Breast epithelium (tissue), 3 donors: ENCODE data around the gene BST1.

Experiments used
- POLR2A ChIP-seq: fragments of 450-650 bp; IDR thresholded peaks from one replicate; pipeline ENCODE4 v1.6.1; 2016; ENCODE audit warnings: antibody characterized with exemption, mild to moderate bottlenecking, moderate library complexity
- POLR2AphosphoS5 ChIP-seq, 3 donors: sonication (generic); formaldehyde crosslinking; IDR thresholded peaks; one replicate each; pipeline ENCODE4 v1.6.1; 2017; ENCODE audit warnings: antibody characterized with exemption in 3 of 3
- TF ChIP-seq, protein P1 (sequence below), 3 donors: fragments of 450-650 bp; IDR thresholded peaks; one replicate each; pipeline ENCODE4 v1.5.1; 2016 to 2017; ENCODE audit warnings: antibody characterized with exemption in 3 of 3, mild to moderate bottlenecking in 3 of 3, moderate library complexity in 3 of 3

DNA sequence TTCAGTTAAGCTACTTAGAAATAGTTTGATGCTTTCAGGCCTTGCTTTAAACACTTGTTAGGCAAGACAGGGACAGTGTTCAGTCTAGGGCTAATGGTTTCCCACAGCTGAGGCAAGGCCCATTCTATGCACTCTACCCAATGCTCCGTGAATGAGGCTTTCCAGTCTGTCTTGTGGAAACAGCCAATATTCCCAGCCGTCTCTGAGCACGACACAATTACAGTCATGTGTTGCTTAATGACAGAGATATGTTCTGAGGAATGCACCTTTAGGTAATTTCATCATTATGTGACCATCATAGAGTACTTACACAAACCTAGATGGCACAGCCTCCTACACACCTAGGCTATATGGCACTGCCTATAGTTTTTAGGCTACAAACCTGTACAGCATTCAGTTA lies 30.8 kb upstream of the BST1 start:
- TF ChIP-seq, protein P1, sequence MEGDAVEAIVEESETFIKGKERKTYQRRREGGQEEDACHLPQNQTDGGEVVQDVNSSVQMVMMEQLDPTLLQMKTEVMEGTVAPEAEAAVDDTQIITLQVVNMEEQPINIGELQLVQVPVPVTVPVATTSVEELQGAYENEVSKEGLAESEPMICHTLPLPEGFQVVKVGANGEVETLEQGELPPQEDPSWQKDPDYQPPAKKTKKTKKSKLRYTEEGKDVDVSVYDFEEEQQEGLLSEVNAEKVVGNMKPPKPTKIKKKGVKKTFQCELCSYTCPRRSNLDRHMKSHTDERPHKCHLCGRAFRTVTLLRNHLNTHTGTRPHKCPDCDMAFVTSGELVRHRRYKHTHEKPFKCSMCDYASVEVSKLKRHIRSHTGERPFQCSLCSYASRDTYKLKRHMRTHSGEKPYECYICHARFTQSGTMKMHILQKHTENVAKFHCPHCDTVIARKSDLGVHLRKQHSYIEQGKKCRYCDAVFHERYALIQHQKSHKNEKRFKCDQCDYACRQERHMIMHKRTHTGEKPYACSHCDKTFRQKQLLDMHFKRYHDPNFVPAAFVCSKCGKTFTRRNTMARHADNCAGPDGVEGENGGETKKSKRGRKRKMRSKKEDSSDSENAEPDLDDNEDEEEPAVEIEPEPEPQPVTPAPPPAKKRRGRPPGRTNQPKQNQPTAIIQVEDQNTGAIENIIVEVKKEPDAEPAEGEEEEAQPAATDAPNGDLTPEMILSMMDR (IDR thresholded peaks at IDR 0.05), result no peak
- no peak for TF ChIP-seq POLR2A
- TF ChIP-seq POLR2AphosphoS5 (IDR thresholded peaks at IDR 0.05), result no peak
